Activated CD8-positive, alpha-beta T cell treated with anti-CD3 and anti-CD28 coated beads for 36 hours (primary cell): Measurements from ENCODE around the gene S1PR4. TPM values are rescaled to one million over a fixed set of nuclear protein-coding genes. Genes with fewer than 3 reads are reported as not detected.

ENCODE experiments used
- ATAC-seq: fragments of 200-7000 bp; cut with Tn5 transposase; one replicate; pipeline ENCODE4 v1.10.0; 2021; ENCODE audit warnings: mild to moderate bottlenecking, moderate library complexity
- CTCF ChIA-PET: fragments of 350-600 bp; sonication (Branson Sonifier 250); formaldehyde crosslinking; loops from one replicate; lab custom pipeline; 2021; ENCODE audit warnings: antibody characterized with exemption; lab: Charles Lee
- POLR2A ChIA-PET: fragments of 350-600 bp; sonication (Branson Sonifier 250); formaldehyde crosslinking; loops from one replicate; lab custom pipeline; 2021; ENCODE audit warnings: antibody characterized with exemption; lab: Charles Lee
- DNase-seq: peaks from one replicate; pipeline ENCODE4 v3.0.0-alpha.2; 2020
- H3K27ac Mint-ChIP-seq: one replicate; pipeline ENCODE4 v1.8.0; 2021; ENCODE audit warnings: mild to moderate bottlenecking, mixed read lengths
- H3K27me3 Mint-ChIP-seq: one replicate; pipeline ENCODE4 v1.8.0; 2021; ENCODE audit warnings: mixed read lengths
- H3K36me3 Mint-ChIP-seq: one replicate; pipeline ENCODE4 v1.8.0; 2021; ENCODE audit warnings: low read depth, mixed read lengths
- H3K4me1 Mint-ChIP-seq: one replicate; pipeline ENCODE4 v1.8.0; 2021; ENCODE audit warnings: low read depth, mixed read lengths
- H3K4me3 Mint-ChIP-seq: one replicate; pipeline ENCODE4 v1.8.0; 2021; ENCODE audit warnings: mild to moderate bottlenecking, moderate library complexity, mixed read lengths
- H3K9me3 Mint-ChIP-seq: one replicate; pipeline ENCODE4 v1.8.0; 2021; ENCODE audit warnings: mixed read lengths
- intact Hi-C: fragments of 100-400 bp; cut with micrococcal nuclease; formaldehyde crosslinking; loops from one replicate; pipeline ENCODE4 v1.10.0; 2022
- total RNA-seq, 2 experiments: library from RNA; stranded (reverse); gene quantifications; one replicate each; pipeline ENCODE4 v1.2.3, GENCODE V29; 2021
- TF ChIP-seq, protein P1 (sequence below): fragments of 200-600 bp; IDR thresholded peaks from one replicate; pipeline ENCODE4 v1.8.0; 2022; ENCODE audit warnings: antibody characterized with exemption, mild to moderate bottlenecking

The S1PR4 gene, protein sequence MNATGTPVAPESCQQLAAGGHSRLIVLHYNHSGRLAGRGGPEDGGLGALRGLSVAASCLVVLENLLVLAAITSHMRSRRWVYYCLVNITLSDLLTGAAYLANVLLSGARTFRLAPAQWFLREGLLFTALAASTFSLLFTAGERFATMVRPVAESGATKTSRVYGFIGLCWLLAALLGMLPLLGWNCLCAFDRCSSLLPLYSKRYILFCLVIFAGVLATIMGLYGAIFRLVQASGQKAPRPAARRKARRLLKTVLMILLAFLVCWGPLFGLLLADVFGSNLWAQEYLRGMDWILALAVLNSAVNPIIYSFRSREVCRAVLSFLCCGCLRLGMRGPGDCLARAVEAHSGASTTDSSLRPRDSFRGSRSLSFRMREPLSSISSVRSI
- total RNA-seq, result 10 to 100 TPM; 48.5 to 51.9 TPM

DNA sequence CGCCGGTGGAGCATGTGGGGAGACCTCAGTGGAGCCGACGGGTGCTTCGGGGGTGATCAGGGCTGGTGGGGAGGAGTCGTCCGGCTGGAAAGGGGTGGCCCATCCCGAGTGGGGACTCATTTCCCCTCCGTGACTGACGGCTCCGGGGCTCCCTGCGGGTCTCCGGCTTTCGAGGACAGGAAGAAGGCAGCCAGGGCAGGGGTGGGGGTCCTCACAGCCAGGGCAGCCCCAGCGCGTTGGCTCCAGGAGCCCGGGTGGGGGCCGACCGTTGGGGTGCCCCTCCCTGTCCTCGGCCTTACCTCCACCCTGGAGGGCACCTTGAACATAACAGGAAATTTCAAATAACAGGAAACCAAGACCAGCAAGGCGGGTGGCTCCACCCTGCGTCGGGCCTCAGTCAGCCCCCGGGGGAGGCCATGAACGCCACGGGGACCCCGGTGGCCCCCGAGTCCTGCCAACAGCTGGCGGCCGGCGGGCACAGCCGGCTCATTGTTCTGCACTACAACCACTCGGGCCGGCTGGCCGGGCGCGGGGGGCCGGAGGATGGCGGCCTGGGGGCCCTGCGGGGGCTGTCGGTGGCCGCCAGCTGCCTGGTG, at the start of gene S1PR4:
TSS of gene S1PR4 (plus strand) at position 393 of the 596 bp plus-strand sequence. CDS start at position 417, 24 bp downstream.
- Mint-ChIP-seq H3K4me3 (peak within 1 kb of the TSS; percentile 89), H3K36me3 (peaks cover 30% of the 10 kb centered on the region), H3K27ac (peak within 1 kb of the TSS; percentile 95), H3K4me1 (peaks cover 28% of the 10 kb centered on the region), H3K27me3 (no peaks in the 10 kb centered on the region), H3K9me3 (no peaks in the 10 kb centered on the region)
- peak; percentile 82 for DNase-seq
- POLR2A ChIA-PET, result interaction anchor here (1.4 to 1.7 kb wide), 2 partner anchors 23 to 121 kb away, joined by 3 to 5 read pairs; no protein-coding TSS in a partner anchor
- intact Hi-C loops, result no loop called here
- CTCF ChIA-PET, result interaction anchor here (1.3 kb wide), 1 partner anchor 228 kb away, joined by 3 read pairs; no protein-coding TSS in a partner anchor
- peak; percentile 75 for ATAC-seq
- TF ChIP-seq, protein P1, sequence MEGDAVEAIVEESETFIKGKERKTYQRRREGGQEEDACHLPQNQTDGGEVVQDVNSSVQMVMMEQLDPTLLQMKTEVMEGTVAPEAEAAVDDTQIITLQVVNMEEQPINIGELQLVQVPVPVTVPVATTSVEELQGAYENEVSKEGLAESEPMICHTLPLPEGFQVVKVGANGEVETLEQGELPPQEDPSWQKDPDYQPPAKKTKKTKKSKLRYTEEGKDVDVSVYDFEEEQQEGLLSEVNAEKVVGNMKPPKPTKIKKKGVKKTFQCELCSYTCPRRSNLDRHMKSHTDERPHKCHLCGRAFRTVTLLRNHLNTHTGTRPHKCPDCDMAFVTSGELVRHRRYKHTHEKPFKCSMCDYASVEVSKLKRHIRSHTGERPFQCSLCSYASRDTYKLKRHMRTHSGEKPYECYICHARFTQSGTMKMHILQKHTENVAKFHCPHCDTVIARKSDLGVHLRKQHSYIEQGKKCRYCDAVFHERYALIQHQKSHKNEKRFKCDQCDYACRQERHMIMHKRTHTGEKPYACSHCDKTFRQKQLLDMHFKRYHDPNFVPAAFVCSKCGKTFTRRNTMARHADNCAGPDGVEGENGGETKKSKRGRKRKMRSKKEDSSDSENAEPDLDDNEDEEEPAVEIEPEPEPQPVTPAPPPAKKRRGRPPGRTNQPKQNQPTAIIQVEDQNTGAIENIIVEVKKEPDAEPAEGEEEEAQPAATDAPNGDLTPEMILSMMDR, result no peak

DNA sequence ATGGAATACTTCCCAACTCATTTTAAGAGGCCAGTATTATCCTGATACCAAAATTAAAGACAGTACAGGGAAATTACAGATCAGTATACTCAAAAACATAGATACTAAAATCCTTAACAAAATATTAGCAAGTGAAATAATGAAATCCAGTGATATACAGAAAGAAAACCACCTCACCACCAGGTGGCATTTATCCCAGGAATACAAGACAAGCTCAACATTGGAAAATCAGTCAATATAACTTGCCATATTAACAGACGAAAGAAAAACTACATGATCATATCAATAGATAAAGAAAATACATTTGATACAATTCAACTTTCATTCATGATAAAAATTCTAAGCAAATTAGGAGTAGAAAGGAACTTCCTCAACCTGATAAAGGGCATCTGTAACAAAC, 49.5 kb upstream of the S1PR4 start:
- Mint-ChIP-seq H3K36me3 (no peaks in the 10 kb centered on the region), H3K27me3 (no peaks in the 10 kb centered on the region), H3K4me1 (peaks cover 28% of the 10 kb centered on the region), H3K27ac (no peak overlapping the region), H3K4me3 (no peak overlapping the region), H3K9me3 (no peaks in the 10 kb centered on the region)
- TF ChIP-seq, protein P1, result peak; percentile 54
- ChIA-PET POLR2A (interaction anchor here (0.6 kb wide), 1 partner anchor 106 kb away, joined by 3 read pairs; no protein-coding TSS in a partner anchor), CTCF (interaction anchor here (0.8 to 10.9 kb wide), 11 partner anchors 9 to 176 kb away, joined by 3 to 137 read pairs (median 9); no protein-coding TSS in a partner anchor)
- ATAC-seq (no peak), DNase-seq (peak; percentile 26)
- intact Hi-C loops, result loop anchor here (5.0 kb wide), 1 partner anchor 33 kb away; no protein-coding TSS in a partner anchor

DNA sequence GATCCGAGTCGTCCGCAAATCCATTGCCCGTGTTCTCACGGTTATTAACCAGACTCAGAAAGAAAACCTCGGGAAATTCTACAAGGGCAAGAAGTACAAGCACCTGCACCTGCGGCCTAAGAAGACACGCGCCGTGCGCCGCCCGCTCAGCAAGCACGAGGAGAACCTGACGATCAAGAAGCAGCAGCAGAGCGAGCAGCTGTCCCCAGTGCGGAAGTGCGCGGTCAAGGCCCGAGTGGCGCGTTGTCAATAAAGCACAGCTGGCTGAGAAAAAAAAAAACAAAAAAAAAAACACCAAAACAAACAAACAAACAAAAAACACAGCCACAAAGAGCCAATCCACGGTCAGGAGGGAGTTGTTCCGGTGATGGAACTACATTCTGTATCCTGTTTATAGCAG, 47.4 kb upstream of the S1PR4 start:
- ChIA-PET POLR2A (interaction anchor here (1.2 kb wide), 1 partner anchor 11 kb away, joined by 3 read pairs; no protein-coding TSS in a partner anchor), CTCF (interaction anchor here (1.0 to 10.9 kb wide), 7 partner anchors 11 to 180 kb away, joined by 3 to 137 read pairs (median 21); no protein-coding TSS in a partner anchor)
- ATAC-seq (no peak), DNase-seq (peak; percentile 42)
- Mint-ChIP-seq H3K4me3 (peak overlapping the region; percentile 29), H3K9me3 (no peaks in the 10 kb centered on the region), H3K36me3 (no peaks in the 10 kb centered on the region), H3K27me3 (peaks cover 4% of the 10 kb centered on the region), H3K4me1 (peaks cover 27% of the 10 kb centered on the region), H3K27ac (peak overlapping the region; percentile 57)
- intact Hi-C loops, result no loop called here
- TF ChIP-seq, protein P1, result no peak

DNA sequence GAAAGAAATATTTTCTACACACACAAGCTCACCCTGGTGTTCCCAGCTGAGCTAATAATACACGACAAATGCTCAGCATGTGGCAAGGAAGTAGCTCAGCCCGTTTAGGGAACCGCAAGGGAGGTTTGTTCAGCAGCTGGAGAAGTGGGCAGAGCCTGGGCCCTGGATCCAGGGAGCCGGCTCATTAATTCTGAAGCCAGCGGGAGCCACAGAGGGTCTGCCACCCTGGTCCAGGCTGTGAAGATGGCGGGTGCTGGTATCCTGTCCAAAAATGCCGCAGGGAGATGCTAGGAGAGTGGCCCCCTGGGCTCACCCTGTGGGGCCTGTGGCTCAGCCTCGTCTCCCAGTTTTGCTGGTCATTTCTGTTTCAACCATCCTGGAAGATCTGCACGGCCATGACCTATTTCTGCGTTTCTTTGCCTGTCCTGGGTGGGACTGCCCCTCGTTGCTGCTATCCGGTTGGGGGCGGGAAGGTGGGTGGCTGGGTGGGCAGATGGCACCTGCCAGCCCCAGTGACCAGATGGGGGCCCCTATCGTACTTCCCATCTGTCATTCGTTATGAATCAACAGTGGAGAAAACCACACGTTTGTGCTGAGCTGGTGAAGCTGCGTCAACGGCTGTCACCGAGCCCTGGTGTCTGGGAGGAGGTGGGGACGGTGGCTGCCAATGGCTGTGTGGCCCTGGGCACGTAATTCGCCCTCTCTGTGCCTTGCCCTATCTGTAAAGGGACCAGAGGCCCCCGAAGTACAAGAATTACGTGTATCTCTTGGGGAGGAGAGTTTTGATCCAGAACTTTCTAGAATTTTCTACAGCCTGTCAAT, 45.4 kb upstream of the S1PR4 start:
- Mint-ChIP-seq H3K4me3 (peak overlapping the region; percentile 45), H3K9me3 (no peaks in the 10 kb centered on the region), H3K36me3 (peaks cover 4% of the 10 kb centered on the region), H3K4me1 (peaks cover 32% of the 10 kb centered on the region), H3K27ac (peak overlapping the region; percentile 88), H3K27me3 (peaks cover 10% of the 10 kb centered on the region)
- TF ChIP-seq, protein P1, result no peak
- DNase-seq, result peak; percentile 96
- POLR2A ChIA-PET, result interaction anchor here (0.5 to 1.2 kb wide), 4 partner anchors 30 to 1243 kb away, joined by 3 to 4 read pairs (median 3); no protein-coding TSS in a partner anchor
- peak; percentile 98 for ATAC-seq
- intact Hi-C loops, result no loop called here
- CTCF ChIA-PET, result interaction anchor here (1.6 to 10.9 kb wide), 4 partner anchors 13 to 29 kb away, joined by 6 to 137 read pairs (median 18); no protein-coding TSS in a partner anchor
